GM12874 (cell line): ENCODE data around the gene CD300A.

ENCODE experiments used
- CTCF ChIP-seq: IDR thresholded peaks from 2 replicates; pipeline ENCODE4 v1.5.1; 2011; ENCODE audit warnings: low read depth, mild to moderate bottlenecking, control low read depth, low read length, moderate library complexity; ENCODE audit not compliant: insufficient read depth

CD300A gene

GRCh38 chr17:74526681-74527080 lies 60.2 kb downstream of the CD300A start:
- TF ChIP-seq CTCF, result no peak

- no peak for TF ChIP-seq CTCF
These were observed 60.6 kb downstream of the CD300A start for GRCh38 chr17:74527081-74527480.

GRCh38 chr17:74527756-74528155 lies 61.3 kb downstream of the CD300A start:
- TF ChIP-seq CTCF, result no peak

GRCh38 chr17:74528491-74529199 lies 62.2 kb downstream of the CD300A start:
- TF ChIP-seq CTCF, result no peak

- no peak for TF ChIP-seq CTCF
These were observed 62.8 kb downstream of the CD300A start for GRCh38 chr17:74529243-74529642.

- no peak for TF ChIP-seq CTCF
These were observed 64.4 kb downstream of the CD300A start for GRCh38 chr17:74530831-74531150.

- TF ChIP-seq CTCF, result no peak
These were observed 64.9 kb downstream of the CD300A start, which contains the start of gene CD300LB for GRCh38 chr17:74531231-74531761. TSS of gene CD300LB (minus strand) at chr17:74531475. CDS start at chr17:74531350, 125 bp downstream.
